Measurements from ENCODE around the gene SMIM10L2A. TPM values are rescaled to one million over a fixed set of nuclear protein-coding genes. Genes with fewer than 3 reads are reported as not detected.

SMIM10L2A gene
- total and polyA plus RNA-seq, 2 of the 4 experiments (the other 2 are of a cell fraction): under 0.01 to 0.10 TPM

- dilution Hi-C loops (cut with HindIII; ENCODE audit: low sequenced_read_pairs, unreplicated experiment) (no loop called here), in situ Hi-C loops (cut with MboI; ENCODE audit: low sequenced_read_pairs) (no loop called here), intact Hi-C loops (cut with micrococcal nuclease) (no loop called here)
- H2BK5ac ChIP-seq (ENCODE audit: low read depth, low read length, poor library complexity, severe bottlenecking): no peak overlapping the region
- no peaks in the 10 kb centered on the region for H3K4me1 ChIP-seq (ENCODE audit: control insufficient read depth, insufficient read depth, low read length)
- H3K56ac ChIP-seq (ENCODE audit: extremely low read depth, insufficient read depth, low read length): no peak overlapping the region
- no peak overlapping the region for H4K8ac ChIP-seq (ENCODE audit: low read depth in 2 of 2, low read length in 2 of 2)
- no peak overlapping the region for H3K4me2 ChIP-seq (ENCODE audit: low read depth, low read length)
- no peaks in the 10 kb centered on the region for H3K9me1 ChIP-seq (ENCODE audit: insufficient read depth, low read length)
- CTCF ChIA-PET: no interaction called here
- no CpG with 5 or more reads among the region's 3 CpGs for WGBS, 2 experiments (ENCODE audit: extremely low coverage in 2 of 2, insufficient read length in 1 of 2)
- H4K20me1 ChIP-seq (ENCODE audit: insufficient read depth, low read length): no peaks in the 10 kb centered on the region
- no peak overlapping the region for H3K18ac ChIP-seq (ENCODE audit: low read depth, low read length)
- H3K4ac ChIP-seq (ENCODE audit: low read depth, low read length): no peak overlapping the region
- H2AFZ ChIP-seq (replicated peaks; ENCODE audit: low read length, poor library complexity): no peak overlapping the region
- no peak overlapping the region for H3K4me3 ChIP-seq (ENCODE audit: insufficient read depth, low read depth, low read length)
- no peak overlapping the region for H4K5ac ChIP-seq (ENCODE audit: low read depth, low read length)
- H3K79me1 ChIP-seq (ENCODE audit: low read depth in 1 of 2, low read length in 2 of 2): no peaks in the 10 kb centered on the region
- DNase-seq: no peak
- peaks cover 4% of the 10 kb centered on the region; the same call in 1 of the 2 replicates for H3K27me3 ChIP-seq (ENCODE audit: control insufficient read depth, insufficient read depth, low read length)
- H2AK9ac ChIP-seq (replicated peaks; ENCODE audit: low read depth, low read length, poor library complexity): no peak overlapping the region
- no peaks in the 10 kb centered on the region for H3K36me3 ChIP-seq (ENCODE audit: control insufficient read depth, insufficient read depth, low read length)
- H3K27ac ChIP-seq (ENCODE audit: insufficient read depth, low read length): no peak overlapping the region
- no TSS peak for BruUV-seq (replicated peaks)
- no peak overlapping the region for H2BK120ac ChIP-seq (ENCODE audit: low read depth, low read length)
- H4K91ac ChIP-seq (ENCODE audit: insufficient read depth, low read depth, low read length): no peak overlapping the region
- H3K23ac ChIP-seq (ENCODE audit: low read depth, low read length): no peak overlapping the region
- no peak overlapping the region for H2BK20ac ChIP-seq (ENCODE audit: low read depth, low read length)
- H3K9me3 ChIP-seq (ENCODE audit: control insufficient read depth, insufficient read depth, low read length): no peaks in the 10 kb centered on the region
- no peak for TF ChIP-seq RAD21 (IDR thresholded peaks at IDR 0.05; ENCODE audit: low read length)
- TF ChIP-seq BHLHE40 (IDR thresholded peaks at IDR 0.05; ENCODE audit: low read depth, low read length): no peak
- no peak for TF ChIP-seq CHD1 (IDR thresholded peaks at IDR 0.05; ENCODE audit: low read depth, low read length)
- no peak for TF ChIP-seq MAZ (IDR thresholded peaks at IDR 0.05; ENCODE audit: borderline replicate concordance, low read depth, low read length)
- no peak for TF ChIP-seq ELK1 (IDR thresholded peaks at IDR 0.05; ENCODE audit: borderline replicate concordance, low read depth, low read length)
- no peak for TF ChIP-seq POLR2A (IDR thresholded peaks at IDR 0.05; ENCODE audit: low read depth, low read length)
- TF ChIP-seq MXI1 (IDR thresholded peaks at IDR 0.05; ENCODE audit: borderline replicate concordance, low read depth, low read length): no peak
- no peak for TF ChIP-seq MAFK (IDR thresholded peaks at IDR 0.05; ENCODE audit: low read depth, low read length)
- TF ChIP-seq CTCF (conservative IDR thresholded peaks at IDR 0.05; ENCODE audit: low read depth, low read length): no peak
- TF ChIP-seq RCOR1 (IDR thresholded peaks at IDR 0.05; ENCODE audit: insufficient replicate concordance, low read length): no peak
- POLR2A ChIA-PET (ENCODE audit: unreplicated experiment): no interaction called here
- no peak overlapping the region for H2AK5ac ChIP-seq (ENCODE audit: low read depth, low read length)
- no peak overlapping the region for H2BK15ac ChIP-seq (ENCODE audit: low read depth, low read length)
- H3K9ac ChIP-seq (ENCODE audit: low read depth, low read length): no peak overlapping the region
- no peak overlapping the region for H3K14ac ChIP-seq (replicated peaks; ENCODE audit: low read depth, low read length)
- ATAC-seq (ENCODE audit: low read depth): no peak
Measured at GRCh38 chrX:135396566-135396965, 25.2 kb upstream of the SMIM10L2A start.
